ENCODE measurements around the gene TDRD6.

Gene TDRD6

GRCh38 chr6:46653439-46654195 is 34.1 kb upstream of the TDRD6 start:
- peak; percentile 69 for DNase-seq
- H3K4me3 ChIP-seq (ENCODE audit: low read depth, low read length): peak overlapping the region; percentile 70
- TF ChIP-seq CTCF (IDR thresholded peaks at IDR 0.05; ENCODE audit: low read depth, low read length): no peak
- no peaks in the 10 kb centered on the region for H3K9me3 ChIP-seq (ENCODE audit: severe bottlenecking)
- peaks cover 3% of the 10 kb centered on the region; the same call in 1 of the 2 replicates for H3K36me3 ChIP-seq
- no peaks in the 10 kb centered on the region for H3K27me3 ChIP-seq (ENCODE audit: insufficient read depth, low read depth, severe bottlenecking)
- H3K27ac ChIP-seq: peak overlapping the region; percentile 62

- no peaks in the 10 kb centered on the region for H3K9me3 ChIP-seq (ENCODE audit: severe bottlenecking)
- no peak overlapping the region for H3K4me3 ChIP-seq (ENCODE audit: low read depth, low read length)
- H3K36me3 ChIP-seq: peaks cover 3% of the 10 kb centered on the region; the same call in 1 of the 2 replicates
- no peaks in the 10 kb centered on the region for H3K27me3 ChIP-seq (ENCODE audit: insufficient read depth, low read depth, severe bottlenecking)
- peak; percentile 57 for DNase-seq
- peak; percentile 76 for TF ChIP-seq CTCF (IDR thresholded peaks at IDR 0.05; ENCODE audit: low read depth, low read length)
- H3K27ac ChIP-seq: no peak overlapping the region
Measured at GRCh38 chr6:46655803-46656202, 31.9 kb upstream of the TDRD6 start.

- H3K27ac ChIP-seq: no peak overlapping the region
- H3K4me3 ChIP-seq (ENCODE audit: low read depth, low read length): no peak overlapping the region
- no peaks in the 10 kb centered on the region for H3K27me3 ChIP-seq (ENCODE audit: insufficient read depth, low read depth, severe bottlenecking)
- H3K9me3 ChIP-seq (ENCODE audit: severe bottlenecking): no peaks in the 10 kb centered on the region
- no peak for DNase-seq
- TF ChIP-seq CTCF (IDR thresholded peaks at IDR 0.05; ENCODE audit: low read depth, low read length): no peak
- H3K36me3 ChIP-seq: peaks cover 3% of the 10 kb centered on the region; the same call in 1 of the 2 replicates
Measured at GRCh38 chr6:46657642-46658041, 30.0 kb upstream of the TDRD6 start.

- H3K27ac ChIP-seq: no peak overlapping the region
- DNase-seq: no peak
- no peaks in the 10 kb centered on the region for H3K36me3 ChIP-seq
- no peaks in the 10 kb centered on the region for H3K27me3 ChIP-seq (ENCODE audit: insufficient read depth, low read depth, severe bottlenecking)
- no peak for TF ChIP-seq CTCF (IDR thresholded peaks at IDR 0.05; ENCODE audit: low read depth, low read length)
- no peak overlapping the region for H3K4me3 ChIP-seq (ENCODE audit: low read depth, low read length)
- no peaks in the 10 kb centered on the region for H3K9me3 ChIP-seq (ENCODE audit: severe bottlenecking)
Measured at GRCh38 chr6:46661483-46661882, 26.2 kb upstream of the TDRD6 start.

- H3K36me3 ChIP-seq: no peaks in the 10 kb centered on the region; the same call in 1 of the 2 replicates
- DNase-seq: no peak
- H3K9me3 ChIP-seq (ENCODE audit: severe bottlenecking): no peaks in the 10 kb centered on the region
- no peak overlapping the region for H3K27ac ChIP-seq
- no peaks in the 10 kb centered on the region for H3K27me3 ChIP-seq (ENCODE audit: insufficient read depth, low read depth, severe bottlenecking)
- no peak overlapping the region for H3K4me3 ChIP-seq (ENCODE audit: low read depth, low read length)
- no peak for TF ChIP-seq CTCF (IDR thresholded peaks at IDR 0.05; ENCODE audit: low read depth, low read length)
Measured at GRCh38 chr6:46667377-46667776, 20.3 kb upstream of the TDRD6 start.

- H3K4me3 ChIP-seq (ENCODE audit: low read depth, low read length): no peak overlapping the region
- no peak overlapping the region for H3K27ac ChIP-seq
- DNase-seq: no peak
- no peak for TF ChIP-seq CTCF (IDR thresholded peaks at IDR 0.05; ENCODE audit: low read depth, low read length)
- no peaks in the 10 kb centered on the region for H3K27me3 ChIP-seq (ENCODE audit: insufficient read depth, low read depth, severe bottlenecking)
- no peaks in the 10 kb centered on the region for H3K9me3 ChIP-seq (ENCODE audit: severe bottlenecking)
- H3K36me3 ChIP-seq: no peaks in the 10 kb centered on the region; the same call in none of the 2 replicates
Measured at GRCh38 chr6:46674410-46674809, 13.3 kb upstream of the TDRD6 start.
